Mesenchymal stem cell (in vitro differentiated cells and primary cell): ENCODE measurements around the gene STT3A.

Experiments used
- DNase-seq: peaks from one replicate; pipeline ENCODE4 v3.0.0-alpha.2; 2013
- H2AFZ ChIP-seq: one replicate; pipeline ENCODE4 v1.6.1; 2013; ENCODE audit warnings: low read depth, mild to moderate bottlenecking, control low read depth, inconsistent platforms, low read length, moderate library complexity
- H2AK5ac ChIP-seq: 2 replicates; pipeline ENCODE4 v1.6.1; 2013; ENCODE audit warnings: low read length, moderate library complexity, mild to moderate bottlenecking, inconsistent platforms; ENCODE audit not compliant: severe bottlenecking
- H2BK120ac ChIP-seq: one replicate; pipeline ENCODE4 v1.6.1; 2013; ENCODE audit warnings: low read depth, mild to moderate bottlenecking, inconsistent platforms, low read length, moderate library complexity
- H2BK12ac ChIP-seq, 2 experiments: one replicate each; pipeline ENCODE4 v1.6.1; 2013; ENCODE audit warnings: inconsistent platforms in 2 of 2, low read length in 2 of 2, mild to moderate bottlenecking in 2 of 2, moderate library complexity in 2 of 2, control low read depth in 1 of 2
- H2BK15ac ChIP-seq: one replicate; pipeline ENCODE4 v1.6.1; 2013; ENCODE audit warnings: mild to moderate bottlenecking, low read depth, inconsistent platforms; ENCODE audit not compliant: poor library complexity, severe bottlenecking
- H2BK5ac ChIP-seq: 2 replicates; pipeline ENCODE4 v1.6.1; 2013; ENCODE audit warnings: low read depth, mild to moderate bottlenecking, low read length, control low read depth, inconsistent platforms; ENCODE audit not compliant: poor library complexity, severe bottlenecking
- H3K14ac ChIP-seq, 2 experiments: one replicate each; pipeline ENCODE4 v1.6.1; 2013; ENCODE audit warnings: inconsistent platforms in 2 of 2, low read length in 2 of 2, control low read depth in 1 of 2, mild to moderate bottlenecking in 1 of 2, moderate library complexity in 1 of 2
- H3K18ac ChIP-seq, 2 experiments: one replicate each; pipeline ENCODE4 v1.6.1; 2013; ENCODE audit warnings: inconsistent platforms in 2 of 2, low read length in 2 of 2, control low read depth in 1 of 2, low read depth in 1 of 2, mild to moderate bottlenecking in 1 of 2
- H3K23ac ChIP-seq, 2 experiments: one replicate each; pipeline ENCODE4 v1.6.1; 2013; ENCODE audit warnings: inconsistent platforms in 2 of 2, low read length in 2 of 2, mild to moderate bottlenecking in 2 of 2, moderate library complexity in 2 of 2, control low read depth in 1 of 2
- H3K27ac ChIP-seq: 2 replicates; pipeline ENCODE4 v1.5.1; 2013; ENCODE audit warnings: mild to moderate bottlenecking, moderate library complexity, low read length, control low read depth, inconsistent platforms; ENCODE audit not compliant: poor library complexity, severe bottlenecking
- H3K27me3 ChIP-seq, 2 experiments: 2 replicates each; pipeline versions ENCODE4 v1.6.1 to v1.7.0; 2013; ENCODE audit warnings: low read length in 2 of 2, mild to moderate bottlenecking in 2 of 2, moderate library complexity in 2 of 2, control low read depth in 1 of 2, inconsistent platforms in 1 of 2; ENCODE audit not compliant: control insufficient read depth in 1 of 2, insufficient read depth in 1 of 2
- H3K36me3 ChIP-seq, 2 experiments: 2 replicates each; pipeline versions ENCODE4 v1.6.1 to v1.7.0; 2013; ENCODE audit warnings: low read length in 2 of 2, control low read depth in 1 of 2, inconsistent platforms in 1 of 2, low read depth in 1 of 2, mild to moderate bottlenecking in 1 of 2; ENCODE audit not compliant: insufficient read depth in 2 of 2, control insufficient read depth in 1 of 2
- H3K4ac ChIP-seq, 2 experiments: one replicate each; pipeline ENCODE4 v1.6.1; 2013; ENCODE audit warnings: inconsistent platforms in 2 of 2, low read length in 2 of 2, mild to moderate bottlenecking in 2 of 2, moderate library complexity in 2 of 2, control low read depth in 1 of 2, low read depth in 1 of 2
- H3K4me1 ChIP-seq: 2 replicates; pipeline ENCODE4 v1.6.1; 2013; ENCODE audit warnings: low read depth, low read length, control low read depth; ENCODE audit not compliant: control insufficient read depth, insufficient read depth
- H3K4me2 ChIP-seq: 2 replicates; pipeline ENCODE4 v1.6.1; 2013; ENCODE audit warnings: low read length, mild to moderate bottlenecking, inconsistent platforms; ENCODE audit not compliant: poor library complexity, severe bottlenecking
- H3K4me3 ChIP-seq, 2 experiments: 2 replicates each; pipeline versions ENCODE4 v1.5.1 to v1.7.0; 2013; ENCODE audit warnings: low read length in 2 of 2, mild to moderate bottlenecking in 2 of 2, control low read depth in 1 of 2, low read depth in 1 of 2; ENCODE audit not compliant: insufficient read depth in 1 of 2
- H3K79me1 ChIP-seq: replicated peaks from 2 replicates; pipeline ENCODE4 v1.6.1; 2013; ENCODE audit warnings: mild to moderate bottlenecking, control low read depth, low read length, inconsistent platforms; ENCODE audit not compliant: poor library complexity, severe bottlenecking
- H3K9ac ChIP-seq: 2 replicates; pipeline ENCODE4 v1.7.0; 2013; ENCODE audit warnings: mild to moderate bottlenecking, low read length, moderate library complexity
- H3K9me3 ChIP-seq: 2 replicates; pipeline ENCODE4 v1.7.0; 2013; ENCODE audit warnings: mild to moderate bottlenecking, low read length; ENCODE audit not compliant: control insufficient read depth
- H4K8ac ChIP-seq: one replicate; pipeline ENCODE4 v1.6.1; 2013; ENCODE audit warnings: inconsistent platforms, mild to moderate bottlenecking, low read length, moderate library complexity
- H4K91ac ChIP-seq: one replicate; pipeline ENCODE4 v1.6.1; 2013; ENCODE audit warnings: mild to moderate bottlenecking, low read length, inconsistent platforms
- WGBS: methylation state at CpG from one replicate; pipeline ENCODE4 v1.1.7; 2013; ENCODE audit warnings: mixed read lengths; 5-methylcytosine and 5-hydroxymethylcytosine counted together

Gene STT3A

GRCh38 chr11:125586623-125587022 lies 6.0 kb upstream of the STT3A start:
- no peak overlapping the region for H4K91ac ChIP-seq
- H3K9me3 ChIP-seq, result no peaks in the 10 kb centered on the region
- H3K23ac ChIP-seq, result no peak overlapping the region
- 100% methylated on average over 1 of the region's 3 CpGs for WGBS
- H3K4me1 ChIP-seq, result peaks cover 3% of the 10 kb centered on the region
- DNase-seq, result no peak
- no peak overlapping the region for H3K4me2 ChIP-seq
- H2BK15ac ChIP-seq, result no peak overlapping the region
- H2AFZ ChIP-seq, result no peak overlapping the region
- H3K9ac ChIP-seq, result no peak overlapping the region
- H3K14ac ChIP-seq, result no peak overlapping the region
- no peak overlapping the region for H2AK5ac ChIP-seq
- H3K36me3 ChIP-seq, result peaks cover 12 to 34% of the 10 kb centered on the region in 2 experiments
- no peak overlapping the region for H3K4me3 ChIP-seq
- no peak overlapping the region for H3K4ac ChIP-seq
- H2BK12ac ChIP-seq, result no peak overlapping the region
- H3K27me3 ChIP-seq, result no peaks in the 10 kb centered on the region
- no peak overlapping the region for H3K27ac ChIP-seq
- H3K18ac ChIP-seq, result no peak overlapping the region
- no peak overlapping the region for H4K8ac ChIP-seq
- no peak overlapping the region for H2BK120ac ChIP-seq
- no peaks in the 10 kb centered on the region for H3K79me1 ChIP-seq
- no peak overlapping the region for H2BK5ac ChIP-seq

- H3K27ac ChIP-seq, result no peak overlapping the region
- H2BK120ac ChIP-seq, result no peak overlapping the region
- H2BK5ac ChIP-seq, result no peak overlapping the region
- peaks cover 8 to 26% of the 10 kb centered on the region in 2 experiments for H3K36me3 ChIP-seq
- no peak overlapping the region for H3K4me2 ChIP-seq
- no peak overlapping the region for H3K4ac ChIP-seq
- no peak overlapping the region for H3K9ac ChIP-seq
- H3K18ac ChIP-seq, result no peak overlapping the region
- no peak overlapping the region for H3K4me3 ChIP-seq
- H3K23ac ChIP-seq, result no peak overlapping the region
- no peaks in the 10 kb centered on the region for H3K9me3 ChIP-seq
- no peak overlapping the region for H2BK12ac ChIP-seq
- no peak overlapping the region for H2AK5ac ChIP-seq
- H3K14ac ChIP-seq, result no peak overlapping the region
- H3K27me3 ChIP-seq, result no peaks in the 10 kb centered on the region
- H2AFZ ChIP-seq, result no peak overlapping the region
- no peak for DNase-seq
- H4K8ac ChIP-seq, result no peak overlapping the region
- no peak overlapping the region for H2BK15ac ChIP-seq
- H3K79me1 ChIP-seq, result peaks cover 3% of the 10 kb centered on the region
- H3K4me1 ChIP-seq, result peaks cover 3% of the 10 kb centered on the region
- H4K91ac ChIP-seq, result no peak overlapping the region
- 95% methylated on average over 1 of the region's 1 CpG for WGBS
Observed at GRCh38 chr11:125587480-125587879, 5.2 kb upstream of the STT3A start.

GRCh38 chr11:125588505-125588904 lies 4.1 kb upstream of the STT3A start:
- no peak overlapping the region for H3K4ac ChIP-seq
- H2AFZ ChIP-seq, result no peak overlapping the region
- H3K27ac ChIP-seq, result no peak overlapping the region
- no peak overlapping the region for H3K4me3 ChIP-seq
- no peak overlapping the region for H4K8ac ChIP-seq
- no peaks in the 10 kb centered on the region for H3K27me3 ChIP-seq
- H3K9ac ChIP-seq, result no peak overlapping the region
- H3K18ac ChIP-seq, result no peak overlapping the region
- H2BK12ac ChIP-seq, result no peak overlapping the region
- H3K79me1 ChIP-seq, result peaks cover 5% of the 10 kb centered on the region
- H3K23ac ChIP-seq, result no peak overlapping the region
- H3K36me3 ChIP-seq, result peaks cover 3 to 16% of the 10 kb centered on the region in 2 experiments
- no peak overlapping the region for H2BK5ac ChIP-seq
- no peaks in the 10 kb centered on the region for H3K9me3 ChIP-seq
- 60% methylated on average over 2 of the region's 3 CpGs for WGBS
- H2BK15ac ChIP-seq, result no peak overlapping the region
- no peak overlapping the region for H4K91ac ChIP-seq
- no peak overlapping the region for H2BK120ac ChIP-seq
- peak; percentile 8 for DNase-seq
- no peak overlapping the region for H3K4me2 ChIP-seq
- H3K14ac ChIP-seq, result no peak overlapping the region
- H3K4me1 ChIP-seq, result peaks cover 3% of the 10 kb centered on the region
- no peak overlapping the region for H2AK5ac ChIP-seq

GRCh38 chr11:125591649-125592304 lies 875 bp upstream of the STT3A start:
- peak overlapping the region; percentile 100 for H4K91ac ChIP-seq
- H2BK120ac ChIP-seq, result peak overlapping the region; percentile 37
- peaks cover 2 to 10% of the 10 kb centered on the region in 2 experiments for H3K36me3 ChIP-seq
- H3K4me1 ChIP-seq, result peaks cover 6% of the 10 kb centered on the region
- peak overlapping the region; percentile 99 for H4K8ac ChIP-seq
- H2AK5ac ChIP-seq, result peak overlapping the region; percentile 86
- peak overlapping the region; percentile 99 to 100 for H3K4ac ChIP-seq
- peak overlapping the region; percentile 99 for H3K9ac ChIP-seq
- peak overlapping the region; percentile 99 for H3K27ac ChIP-seq
- no peak overlapping the region for H2BK15ac ChIP-seq
- H3K79me1 ChIP-seq, result peaks cover 5% of the 10 kb centered on the region
- peak overlapping the region; percentile 94 to 96 for H3K18ac ChIP-seq
- H3K9me3 ChIP-seq, result no peaks in the 10 kb centered on the region
- H2BK5ac ChIP-seq, result peak overlapping the region; percentile 76
- no peak overlapping the region for H2BK12ac ChIP-seq
- H2AFZ ChIP-seq, result peak overlapping the region; percentile 89
- peak overlapping the region; percentile 90 for H3K4me2 ChIP-seq
- DNase-seq, result no peak
- peak overlapping the region; percentile 72 to 90 for H3K4me3 ChIP-seq
- H3K27me3 ChIP-seq, result no peaks in the 10 kb centered on the region
- H3K23ac ChIP-seq, result peak overlapping the region in 1 of 2 experiments; percentile 9
- H3K14ac ChIP-seq, result peak overlapping the region; percentile 69 to 86
- 14% methylated on average over 26 of the region's 30 CpGs for WGBS
